Measurements from ENCODE around the gene UGCG. TPM values are rescaled to one million over a fixed set of nuclear protein-coding genes. Genes with fewer than 3 reads are reported as not detected.
A peak's percentile ranks its signal among the peaks of the same experiment; 100 is the strongest.

Gene UGCG
- total and polyA plus RNA-seq, 9 of the 15 experiments (the other 6 are each of a cell fraction or from before 2014, with no cell fraction given) = 20.0 to 40.3 (median 29.2) TPM

GRCh38 chr9:111891910-111892499, 4.6 kb upstream of the UGCG start (continued):
- TF ChIP-seq REST (IDR thresholded peaks at IDR 0.05; ENCODE audit: borderline replicate concordance) (no peak), REST (CRISPR knock-in tag; IDR thresholded peaks at IDR 0.05; ENCODE audit: low read depth) (no peak), SRSF3 (IDR thresholded peaks at IDR 0.05; ENCODE audit: insufficient read depth, low read length) (no peak), RFX1 (IDR thresholded peaks at IDR 0.05) (no peak; the same call in 1 of the 2 replicates), STAT5A (IDR thresholded peaks at IDR 0.05; ENCODE audit: borderline replicate concordance, low read length) (peak; percentile 28; the same call in 1 of the 2 replicates), NFIC (IDR thresholded peaks at IDR 0.05) (no peak), NCOA6 (IDR thresholded peaks at IDR 0.05) (no peak), DMBX1 (CRISPR knock-in tag; IDR thresholded peaks at IDR 0.05; ENCODE audit: borderline replicate concordance) (no peak), RFX7 (CRISPR knock-in tag; IDR thresholded peaks at IDR 0.05) (no peak), PURB (CRISPR knock-in tag; IDR thresholded peaks at IDR 0.05; ENCODE audit: low read depth) (no peak), ZNF79 (CRISPR knock-in tag; IDR thresholded peaks at IDR 0.05; ENCODE audit: low read depth) (no peak), ZC3H11A (IDR thresholded peaks at IDR 0.05; ENCODE audit: low read depth, low read length) (no peak)
